Stimulated activated CD4-positive, alpha-beta T cell treated with anti-CD3 and anti-CD28 coated beads, TNF-alpha, amount 100 ng/mL, for 48 hours (primary cell): ENCODE measurements around the gene ZNF574.
"Not testable (repeated sequence)": the region's sequence is repeated elsewhere in the genome, so short reads cannot be mapped to it uniquely, and the experiment has no call there.

Experiments used
- DNase-seq, 3 donors: peaks; one replicate each; pipeline ENCODE4 v3.0.0-alpha.2; 2020; ENCODE audit warnings: low read depth in 3 of 3

ZNF574 gene

GRCh38 chr19:42075616-42076379 lies at the start of gene ZNF574:
Gene ZNF574 (plus strand): TSS chr19:42076166. CDS start chr19:42078607, 2,441 bp downstream.
- DNase-seq, result peak; percentile 96 to 98 (median 97)

- DNase-seq, result peak; percentile 16 to 28 (median 26)
Measured at GRCh38 chr19:42028304-42029216, 47.4 kb upstream of the ZNF574 start.

- no peak for DNase-seq
Measured at GRCh38 chr19:42030645-42031440, 45.1 kb upstream of the ZNF574 start.

- DNase-seq, result no peak
Measured at GRCh38 chr19:42032431-42032830, 43.5 kb upstream of the ZNF574 start.

- no peak for DNase-seq
Measured at GRCh38 chr19:42033413-42033812, 42.6 kb upstream of the ZNF574 start.

GRCh38 chr19:42034640-42035391 lies 41.1 kb upstream of the ZNF574 start:
- peak; percentile 48 to 71 (median 48) for DNase-seq

GRCh38 chr19:42037649-42038048 lies 38.3 kb upstream of the ZNF574 start:
- no peak for DNase-seq

- no peak for DNase-seq
Measured at GRCh38 chr19:42038666-42039065, 37.3 kb upstream of the ZNF574 start.

GRCh38 chr19:42040031-42040430 lies 35.9 kb upstream of the ZNF574 start:
- no peak for DNase-seq

GRCh38 chr19:42040491-42040890 lies 35.5 kb upstream of the ZNF574 start:
- DNase-seq, result not testable (repeated sequence)

- DNase-seq, result no peak
Measured at GRCh38 chr19:42042455-42043170, 33.4 kb upstream of the ZNF574 start.

- no peak for DNase-seq
Measured at GRCh38 chr19:42045575-42045974, 30.4 kb upstream of the ZNF574 start.

- no peak for DNase-seq
Measured at GRCh38 chr19:42048992-42049391, 27.0 kb upstream of the ZNF574 start.

- peak in 2 of 3 donors; percentile 27 to 53 for DNase-seq
Measured at GRCh38 chr19:42051166-42052115, 24.5 kb upstream of the ZNF574 start.

GRCh38 chr19:42052241-42052863 lies 23.6 kb upstream of the ZNF574 start:
- DNase-seq, result no peak

GRCh38 chr19:42053037-42053935 lies 22.7 kb upstream of the ZNF574 start:
- no peak for DNase-seq

- no peak for DNase-seq
Measured at GRCh38 chr19:42054205-42054604, 21.8 kb upstream of the ZNF574 start.

GRCh38 chr19:42057846-42058245 lies 18.1 kb upstream of the ZNF574 start:
- no peak for DNase-seq
